Spleen (tissue), 11 donors: ENCODE results near the gene NOXA1. TPM values are rescaled to one million over a fixed set of nuclear protein-coding genes. Genes with fewer than 3 reads are reported as not detected.
"Not testable (repeated sequence)": the region's sequence is repeated elsewhere in the genome, so short reads cannot be mapped to it uniquely, and the experiment has no call there.

ENCODE experiments used
- DNase-seq: peaks from one replicate; pipeline ENCODE4 v3.0.0-alpha.2; 2020
- H3K27ac ChIP-seq, 8 donors: fragments of 200-600 bp; sonication (generic) in 7 of 8; 1 replicate in 4 of 8; 2 replicates in 4 of 8; pipeline versions ENCODE4 v1.5.0 to v1.8.0; 2016 to 2021; ENCODE audit warnings: inconsistent platforms in 4 of 8, mild to moderate bottlenecking in 4 of 8, moderate library complexity in 1 of 8
- H3K27me3 ChIP-seq, 7 donors: fragments of 200-600 bp; sonication (generic) in 6 of 7; replicated peaks in 1 of 7; 1 replicate in 4 of 7; 2 replicates in 3 of 7; pipeline versions ENCODE4 v1.5.0 to v1.8.0; 2016 to 2021; ENCODE audit warnings: inconsistent platforms in 3 of 7, mild to moderate bottlenecking in 1 of 7
- H3K36me3 ChIP-seq, 6 donors: fragments of 200-600 bp; sonication (generic) in 5 of 6; 1 replicate in 4 of 6; 2 replicates in 2 of 6; pipeline versions ENCODE4 v1.5.0 to v1.8.0; 2016 to 2021; ENCODE audit warnings: inconsistent platforms in 2 of 6
- H3K4me1 ChIP-seq, 6 donors: fragments of 200-600 bp; sonication (generic) in 5 of 6; 1 replicate in 3 of 6; 2 replicates in 3 of 6; pipeline versions ENCODE4 v1.5.0 to v1.8.0; 2016 to 2021; ENCODE audit warnings: inconsistent platforms in 3 of 6
- H3K4me3 ChIP-seq, 8 donors: fragments of 200-600 bp; sonication (generic) in 7 of 8; 1 replicate in 4 of 8; 2 replicates in 4 of 8; pipeline versions ENCODE4 v1.5.0 to v1.8.0; 2016 to 2021; ENCODE audit warnings: inconsistent platforms in 4 of 8, mild to moderate bottlenecking in 4 of 8, moderate library complexity in 2 of 8
- H3K9me3 ChIP-seq, 8 donors: fragments of 200-600 bp; sonication (generic) in 7 of 8; 1 replicate in 4 of 8; 2 replicates in 4 of 8; pipeline versions ENCODE4 v1.5.0 to v1.8.0; 2016 to 2021; ENCODE audit warnings: inconsistent platforms in 4 of 8
- CTCF ChIP-seq, 11 experiments: fragments of 200-600 bp in 7 of 11; fragments of 450-650 bp in 4 of 11; sonication (generic) in 4 of 11; IDR thresholded peaks in 8 of 11; conservative IDR thresholded peaks in 3 of 11; 1 replicate in 7 of 11; 2 replicates in 4 of 11; pipeline versions ENCODE4 v1.4.0 to v1.8.0; 2016 to 2021; ENCODE audit warnings: antibody characterized with exemption in 11 of 11, inconsistent platforms in 4 of 11, mild to moderate bottlenecking in 1 of 11
- POLR2A ChIP-seq, 3 donors: fragments of 450-650 bp; IDR thresholded peaks; one replicate each; pipeline ENCODE4 v1.5.1; 2017; ENCODE audit warnings: antibody characterized with exemption in 3 of 3, mild to moderate bottlenecking in 1 of 3
- POLR2AphosphoS5 ChIP-seq, 3 donors: sonication (generic); formaldehyde crosslinking; IDR thresholded peaks; one replicate each; pipeline ENCODE4 v1.5.1; 2017; ENCODE audit warnings: antibody characterized with exemption in 3 of 3
- WGBS, 5 donors: extraction: QIAGEN DNeasy Blood & Tissue Kit in 3 of 5; methylation state at CpG; one replicate each; pipeline versions ENCODE4 v1.1.5 to v1.1.7; 2013 to 2018; 5-methylcytosine and 5-hydroxymethylcytosine counted together
- intact Hi-C: fragments of 100-400 bp; cut with DNase I; formaldehyde crosslinking; loops from one replicate; pipeline ENCODE4 v1.15.0; 2023; ENCODE audit warnings: low total_unique reads
- polyA plus RNA-seq, 3 donors: library from polyadenylated mRNA; stranded (reverse); fragments of 200-250 nt; gene quantifications; one replicate each; pipeline ENCODE4 v1.2.1, GENCODE V29; 2013
- total RNA-seq, 7 donors: library from RNA; depleted of rRNA in 3 of 7; stranded (reverse); fragments of >200 nt in 3 of 7; fragmentation: NEBNext Ultra II Directional in 4 of 7; extraction: Animal tissue kit (Norgen Biotek cat#: 25700) in 4 of 7; gene quantifications; one replicate each; pipeline versions ENCODE4 v1.1.0 to v1.2.1, GENCODE V29; 2016 to 2021
- donor health status: healthy with polysubstance abuse.
- donor health status: DM: no; HTN: no; CAD: no; lungs with moderate emphysema.
- donor health status: DM: no; HTN: no; CAD: no.
- donor health status: Bipolar disorder and iron deficiency.
- donor health status: healthy.
- donor health status: DM: no; HTN: no; CAD: no.
- donor health status: DM: yes; HTN: yes; CAD: no.

The NOXA1 gene
- total and polyA plus RNA-seq, 10 donors = 1.9 to 15.0 (median 5.9) TPM

GRCh38 chr9:137382444-137383080 is 40.6 kb upstream of the NOXA1 start:
- peak; percentile 77 for DNase-seq
- Histone ChIP-seq H3K9me3 (no peaks in the 10 kb centered on the region), H3K36me3 (peaks cover 0 to 12% (median 0%) of the 10 kb centered on the region in 6 donors), H3K4me3 (no peak overlapping the region), H3K4me1 (peaks cover under 1 to 33% (median 13%) of the 10 kb centered on the region in 6 donors), H3K27me3 (no peaks in the 10 kb centered on the region), H3K27ac (peak overlapping the region in 3 of 8 donors; percentile 22 to 48 (median 39))
- WGBS, 5 donors = 65 to 85% (median 82%) methylated on average over 20 to 25 of the region's 25 CpGs
- intact Hi-C loops = no loop called here
- TF ChIP-seq POLR2A (IDR thresholded peaks at IDR 0.05) (no peak), POLR2AphosphoS5 (IDR thresholded peaks at IDR 0.05) (peak in 2 of 3 donors; percentile 56 to 62)

DNA sequence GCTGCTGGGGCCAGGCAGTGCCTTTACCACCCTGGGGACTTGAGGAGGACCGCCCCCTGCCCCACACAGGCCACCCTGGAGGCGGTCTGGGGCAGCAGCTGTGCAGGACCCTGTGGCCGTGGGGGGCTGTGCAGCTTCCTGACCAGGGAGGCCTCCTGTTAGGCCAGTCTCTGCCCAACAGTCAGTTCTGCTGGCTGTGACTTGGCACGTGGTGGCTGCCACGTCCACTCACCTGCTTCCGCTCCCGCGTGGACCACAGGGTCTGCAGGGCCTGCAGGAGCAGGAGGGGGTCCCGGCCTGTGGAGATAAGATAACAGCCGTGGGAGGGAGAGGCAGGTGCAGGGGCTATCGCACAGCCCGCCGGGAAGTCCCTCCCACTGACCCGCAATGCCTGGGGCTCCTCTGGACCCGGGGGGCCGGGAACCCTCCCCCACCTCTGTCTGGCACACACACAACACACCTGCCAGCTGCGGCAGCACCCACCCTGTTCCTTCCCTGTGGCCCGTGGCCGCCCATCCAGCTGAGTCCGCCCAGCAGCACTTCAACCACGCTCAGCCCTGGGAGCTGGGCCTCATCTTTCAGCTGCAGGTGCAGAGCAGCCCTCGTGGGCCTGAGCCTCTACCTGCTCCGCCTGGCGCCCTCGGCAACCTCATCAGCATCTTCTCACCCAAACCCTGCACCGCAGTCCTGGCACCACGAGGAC is 40.0 kb upstream of the NOXA1 start:
- intact Hi-C loops = no loop called here
- no peak for TF ChIP-seq POLR2AphosphoS5 (IDR thresholded peaks at IDR 0.05)
- no peak for TF ChIP-seq CTCF (IDR thresholded peaks at IDR 0.05 in 8 of 11, conservative IDR thresholded peaks at IDR 0.05 in 3 of 11)
- TF ChIP-seq POLR2A (IDR thresholded peaks at IDR 0.05) = no peak
- Histone ChIP-seq H3K36me3 (peaks cover 0 to 13% (median 0%) of the 10 kb centered on the region in 6 donors), H3K4me1 (peaks cover 5 to 39% (median 20%) of the 10 kb centered on the region in 6 donors), H3K9me3 (no peaks in the 10 kb centered on the region), H3K4me3 (no peak overlapping the region), H3K27me3 (no peaks in the 10 kb centered on the region), H3K27ac (peak overlapping the region in 3 of 8 donors; percentile 22 to 48 (median 39))
- DNase-seq = no peak
- WGBS, 5 donors = 56 to 75% (median 60%) methylated on average over 11 to 27 of the region's 27 CpGs

- Histone ChIP-seq H3K27ac (no peak overlapping the region), H3K27me3 (no peaks in the 10 kb centered on the region), H3K9me3 (no peaks in the 10 kb centered on the region), H3K4me3 (no peak overlapping the region), H3K4me1 (peaks cover 5 to 48% (median 24%) of the 10 kb centered on the region in 6 donors), H3K36me3 (peaks cover 0 to 21% (median 0%) of the 10 kb centered on the region in 6 donors)
- intact Hi-C loops = no loop called here
- peak; percentile 67 for DNase-seq
- TF ChIP-seq CTCF (IDR thresholded peaks at IDR 0.05 in 8 of 11, conservative IDR thresholded peaks at IDR 0.05 in 3 of 11) (no peak), POLR2AphosphoS5 (IDR thresholded peaks at IDR 0.05) (no peak), POLR2A (IDR thresholded peaks at IDR 0.05) (no peak)
- WGBS, 5 donors = 88 to 92% (median 91%) methylated on average over 31 to 39 of the region's 39 CpGs
These were observed 39.1 kb upstream of the NOXA1 start for GRCh38 chr9:137383784-137384756.

DNA sequence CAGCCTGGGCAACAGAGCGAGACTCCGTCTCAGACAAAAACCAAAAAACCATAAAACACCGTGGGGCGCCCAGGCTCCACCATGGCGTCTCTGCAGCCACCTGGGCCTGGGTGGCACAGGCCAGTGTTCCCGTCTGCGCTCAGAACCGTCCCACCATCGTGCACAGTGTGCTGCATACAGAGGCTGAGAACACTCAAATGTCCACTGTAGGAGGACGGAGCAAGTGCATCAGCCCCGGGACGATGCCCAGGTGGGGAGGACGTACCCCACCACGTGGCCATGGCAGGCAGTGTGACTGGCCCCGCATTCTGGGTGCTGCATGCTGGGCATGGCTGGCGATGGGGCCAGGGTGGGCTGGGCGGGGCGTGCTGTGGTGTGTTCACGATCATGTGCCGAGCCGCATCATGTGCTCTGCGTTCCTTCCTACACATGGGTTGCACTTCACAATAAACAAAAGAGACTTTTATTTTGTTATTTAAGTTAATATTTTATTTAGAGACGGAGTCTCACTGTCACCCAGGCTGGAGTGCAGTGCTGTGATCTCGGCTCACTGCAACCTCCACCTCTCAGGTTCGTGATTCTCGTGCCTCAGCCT is 38.0 kb upstream of the NOXA1 start:
- DNase-seq = peak; percentile 40

DNA sequence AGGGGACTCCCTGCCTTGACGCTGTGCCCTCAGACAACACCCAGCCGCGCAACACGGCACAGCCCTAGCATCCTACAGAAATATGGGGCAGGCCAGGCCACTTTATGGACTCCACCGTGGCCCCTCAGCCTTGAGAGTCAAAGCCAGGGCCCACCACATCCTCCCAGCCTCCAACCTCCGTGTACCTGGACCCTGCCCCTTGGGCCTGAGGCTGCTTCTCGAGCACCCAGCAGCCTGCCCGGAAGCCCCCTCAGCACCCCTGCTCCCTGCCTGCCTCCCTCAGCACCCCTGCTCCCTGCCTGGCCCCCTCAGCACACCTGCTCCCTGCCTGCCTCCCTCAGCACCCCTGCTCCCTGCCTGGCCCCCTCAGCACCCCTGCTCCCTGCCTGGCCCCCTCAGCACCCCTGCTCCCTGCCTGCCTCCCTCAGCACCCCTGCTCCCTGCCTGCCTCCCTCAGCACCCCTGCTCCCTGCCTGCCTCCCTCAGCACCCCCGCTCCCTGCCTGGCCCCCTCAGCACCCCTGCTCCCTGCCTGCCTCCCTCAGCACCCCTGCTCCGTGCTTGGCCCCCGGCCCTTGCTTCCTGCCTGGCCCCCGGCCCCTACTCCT is 36.6 kb upstream of the NOXA1 start:
- intact Hi-C loops, H3K9me3 ChIP-seq, H3K4me3 ChIP-seq, H3K27me3 ChIP-seq, DNase-seq: not testable (repeated sequence)
- Histone ChIP-seq H3K27ac (peak overlapping the region in 5 of 8 donors; percentile 75 to 79 (median 78)), H3K36me3 (peaks cover 0 to 38% (median 0%) of the 10 kb centered on the region in 6 donors), H3K4me1 (peaks cover 5 to 66% (median 38%) of the 10 kb centered on the region in 6 donors)
- 66 to 79% (median 74%) methylated on average over 12 of the region's 12 CpGs for WGBS, 5 donors

More for the DNA sequence above, 38.0 kb upstream of the NOXA1 start:
- Histone ChIP-seq H3K27ac (no peak overlapping the region), H3K9me3 (no peaks in the 10 kb centered on the region), H3K36me3 (peaks cover 0 to 28% (median 0%) of the 10 kb centered on the region in 6 donors), H3K27me3 (no peaks in the 10 kb centered on the region), H3K4me3 (no peak overlapping the region), H3K4me1 (peaks cover 5 to 53% (median 27%) of the 10 kb centered on the region in 6 donors)
- WGBS, 5 donors = 89 to 96% (median 94%) methylated on average over 22 to 26 of the region's 26 CpGs
- intact Hi-C loops = no loop called here
- TF ChIP-seq CTCF (IDR thresholded peaks at IDR 0.05 in 8 of 11, conservative IDR thresholded peaks at IDR 0.05 in 3 of 11) (no peak), POLR2AphosphoS5 (IDR thresholded peaks at IDR 0.05) (no peak)
